ENCODE measurements around the gene FGR. TPM values are rescaled to one million over a fixed set of nuclear protein-coding genes. Genes with fewer than 3 reads are reported as not detected.

The FGR gene
- total RNA-seq, 1 donor, result 0.36 TPM

DNA sequence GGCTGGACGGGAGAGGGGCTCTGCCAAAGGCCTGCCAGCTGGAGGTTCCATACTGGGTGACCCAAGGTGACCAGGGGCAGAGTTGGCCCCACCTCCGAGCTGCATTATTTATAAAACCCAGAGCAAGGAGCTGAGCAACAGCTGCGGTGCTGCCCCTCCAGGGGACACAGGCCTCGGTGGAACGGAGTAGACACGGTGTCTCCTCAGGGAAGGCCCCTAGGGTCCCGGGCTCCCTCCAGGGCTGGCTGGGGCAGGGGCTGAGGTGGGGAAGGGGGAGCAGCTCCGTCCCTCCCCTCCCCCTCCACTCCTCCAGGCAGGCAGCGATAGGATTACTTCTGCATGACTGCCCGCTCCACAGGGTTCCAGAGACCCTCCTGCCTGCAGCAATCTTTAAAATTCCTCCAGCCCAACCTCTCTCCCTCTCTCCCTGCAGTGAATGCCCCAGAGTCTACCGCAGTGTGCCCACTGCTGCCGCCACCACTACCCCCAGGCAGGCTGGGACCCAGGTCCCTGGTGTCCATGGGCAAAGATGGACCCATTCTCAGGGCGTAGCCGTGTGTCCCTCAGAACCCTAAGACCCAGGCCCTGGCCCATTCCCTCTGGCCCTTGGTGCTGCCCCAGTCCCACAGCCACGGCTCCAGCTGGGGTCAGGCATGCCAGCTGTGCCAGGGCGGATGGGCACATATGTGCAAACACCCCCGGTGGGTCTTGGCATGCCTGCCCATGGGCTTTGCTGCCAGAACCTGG lies 41.9 kb downstream of the FGR start:
- H4K20me1 ChIP-seq (ENCODE audit: insufficient read depth, low read length), result peaks cover 98% of the 10 kb centered on the region
- TF ChIP-seq, protein P1, sequence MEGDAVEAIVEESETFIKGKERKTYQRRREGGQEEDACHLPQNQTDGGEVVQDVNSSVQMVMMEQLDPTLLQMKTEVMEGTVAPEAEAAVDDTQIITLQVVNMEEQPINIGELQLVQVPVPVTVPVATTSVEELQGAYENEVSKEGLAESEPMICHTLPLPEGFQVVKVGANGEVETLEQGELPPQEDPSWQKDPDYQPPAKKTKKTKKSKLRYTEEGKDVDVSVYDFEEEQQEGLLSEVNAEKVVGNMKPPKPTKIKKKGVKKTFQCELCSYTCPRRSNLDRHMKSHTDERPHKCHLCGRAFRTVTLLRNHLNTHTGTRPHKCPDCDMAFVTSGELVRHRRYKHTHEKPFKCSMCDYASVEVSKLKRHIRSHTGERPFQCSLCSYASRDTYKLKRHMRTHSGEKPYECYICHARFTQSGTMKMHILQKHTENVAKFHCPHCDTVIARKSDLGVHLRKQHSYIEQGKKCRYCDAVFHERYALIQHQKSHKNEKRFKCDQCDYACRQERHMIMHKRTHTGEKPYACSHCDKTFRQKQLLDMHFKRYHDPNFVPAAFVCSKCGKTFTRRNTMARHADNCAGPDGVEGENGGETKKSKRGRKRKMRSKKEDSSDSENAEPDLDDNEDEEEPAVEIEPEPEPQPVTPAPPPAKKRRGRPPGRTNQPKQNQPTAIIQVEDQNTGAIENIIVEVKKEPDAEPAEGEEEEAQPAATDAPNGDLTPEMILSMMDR (IDR thresholded peaks at IDR 0.05; ENCODE audit: extremely low read depth, low read depth, low read length), result no peak

DNA sequence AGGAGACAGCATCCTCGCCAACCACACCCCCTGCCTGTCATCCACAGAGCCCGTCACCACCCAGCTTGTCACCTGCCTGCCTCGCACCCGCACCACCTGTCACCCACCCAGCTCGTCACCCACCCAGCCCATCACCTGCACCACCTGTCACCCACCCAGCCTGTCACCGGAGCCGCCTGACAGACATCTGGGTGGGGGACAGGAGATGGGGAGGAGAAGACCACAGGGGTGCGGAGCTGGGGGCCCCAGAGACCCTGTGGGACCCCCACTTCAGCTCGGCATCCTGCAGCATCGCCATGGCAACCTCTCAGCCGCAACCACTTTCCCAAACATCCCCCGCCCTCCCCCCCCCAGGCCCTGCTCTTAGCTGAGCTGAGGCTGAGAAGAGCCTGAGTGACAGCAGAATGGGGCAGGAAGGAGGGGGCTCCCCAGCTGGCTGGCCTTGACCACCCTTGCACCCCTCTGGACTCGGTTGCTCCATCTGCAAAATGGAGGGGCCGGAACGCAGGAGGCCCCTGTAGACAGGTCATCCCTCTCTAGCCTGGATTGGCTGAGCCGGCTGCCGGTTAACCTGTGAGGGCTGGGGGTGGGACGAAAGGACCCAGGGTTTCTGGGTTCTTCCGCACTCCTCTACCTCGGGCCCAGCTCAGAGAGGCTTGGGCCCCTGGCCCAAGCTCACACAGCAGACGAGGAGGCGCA lies 42.6 kb downstream of the FGR start:
- TF ChIP-seq, protein P1 (IDR thresholded peaks at IDR 0.05; ENCODE audit: extremely low read depth, low read depth, low read length), result no peak
- peaks cover 53% of the 10 kb centered on the region for H3K4me1 ChIP-seq (ENCODE audit: insufficient read depth, low read length)

More for the DNA sequence above, 41.9 kb downstream of the FGR start:
- Histone ChIP-seq H3K79me2 (ENCODE audit: insufficient read depth, low read length) (peaks cover 99% of the 10 kb centered on the region), H3K4me2 (ENCODE audit: insufficient read depth, low read length) (no peak overlapping the region), H3K9me3 (ENCODE audit: low read depth, low read length) (no peaks in the 10 kb centered on the region), H2AFZ (ENCODE audit: low read length) (no peak overlapping the region), H3K4me1 (ENCODE audit: insufficient read depth, low read length) (peaks cover 60% of the 10 kb centered on the region), H3K36me3 (ENCODE audit: insufficient read depth, low read length) (peaks cover 6% of the 10 kb centered on the region), H3K27me3 (ENCODE audit: insufficient read depth, low read length) (no peaks in the 10 kb centered on the region), H3K4me3 (ENCODE audit: insufficient read depth, low read length) (no peak overlapping the region), H3K27ac (ENCODE audit: low read depth, low read length) (no peak overlapping the region)
- DNase-seq (ENCODE audit: insufficient read length, low spot score, missing footprints), result peak; percentile 62

DNA sequence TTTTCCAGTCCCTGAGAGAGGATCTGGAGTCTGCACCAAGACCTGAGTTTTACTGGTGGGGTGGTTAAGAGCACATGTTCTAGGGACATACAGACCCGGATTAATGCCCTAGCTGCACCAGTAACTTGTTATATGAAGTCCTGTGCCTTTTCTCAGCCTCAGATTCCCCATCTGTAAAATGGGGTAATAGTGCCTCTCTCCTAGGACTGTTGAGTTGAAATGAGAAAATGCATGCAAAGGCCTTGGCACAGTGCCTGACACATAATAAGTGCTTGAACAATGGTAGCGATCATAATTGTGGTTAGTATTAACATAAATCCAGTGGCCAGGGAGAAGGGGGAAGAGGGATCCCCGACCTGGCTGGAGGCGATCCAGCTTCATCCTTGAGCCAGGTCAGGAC lies 43.4 kb downstream of the FGR start:
- TF ChIP-seq, protein P1 (IDR thresholded peaks at IDR 0.05; ENCODE audit: extremely low read depth, low read depth, low read length), result no peak

More for the DNA sequence above, 42.6 kb downstream of the FGR start:
- no peak overlapping the region for H3K4me2 ChIP-seq (ENCODE audit: insufficient read depth, low read length)
- no peak overlapping the region for H3K27ac ChIP-seq (ENCODE audit: low read depth, low read length)
- no peaks in the 10 kb centered on the region for H3K9me3 ChIP-seq (ENCODE audit: low read depth, low read length)
- peaks cover 6% of the 10 kb centered on the region for H3K36me3 ChIP-seq (ENCODE audit: insufficient read depth, low read length)
- peak; percentile 52 for DNase-seq (ENCODE audit: insufficient read length, low spot score, missing footprints)
- peaks cover 99% of the 10 kb centered on the region for H3K79me2 ChIP-seq (ENCODE audit: insufficient read depth, low read length)
- H2AFZ ChIP-seq (ENCODE audit: low read length), result no peak overlapping the region
- H3K4me3 ChIP-seq (ENCODE audit: insufficient read depth, low read length), result no peak overlapping the region
- H4K20me1 ChIP-seq (ENCODE audit: insufficient read depth, low read length), result peaks cover 98% of the 10 kb centered on the region
- H3K27me3 ChIP-seq (ENCODE audit: insufficient read depth, low read length), result no peaks in the 10 kb centered on the region

DNA sequence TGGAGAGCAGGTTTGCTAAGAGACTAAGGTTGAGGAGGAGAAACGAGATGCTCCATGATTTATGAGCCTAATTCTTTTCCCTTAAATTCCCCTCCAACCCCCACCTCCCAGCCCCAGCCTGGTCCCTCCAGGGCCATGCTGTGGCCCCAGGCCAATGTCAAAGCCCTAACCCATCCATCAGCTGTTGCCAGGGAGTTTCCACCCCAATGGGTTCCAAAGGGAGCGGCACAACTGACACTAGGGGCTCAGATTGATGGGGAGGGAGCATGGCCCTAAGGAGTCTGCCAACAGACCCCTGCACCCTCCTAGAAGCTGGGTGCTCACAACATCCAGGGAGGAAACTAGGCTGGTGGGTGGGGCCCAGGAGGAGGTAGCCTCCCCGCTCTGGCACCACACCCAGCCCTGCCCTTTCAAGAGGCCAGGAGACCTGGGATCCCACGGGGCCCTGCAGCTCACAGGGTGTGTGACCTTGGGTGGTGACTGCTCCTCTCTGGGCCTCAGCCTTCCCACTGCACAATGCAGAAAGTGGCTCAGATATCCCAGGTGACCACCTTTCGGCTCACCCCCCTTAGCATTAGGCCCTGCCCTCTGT lies 44.0 kb downstream of the FGR start:
- DNase-seq (ENCODE audit: insufficient read length, low spot score, missing footprints), result peak; percentile 52
- no peaks in the 10 kb centered on the region for H3K27me3 ChIP-seq (ENCODE audit: insufficient read depth, low read length)
- H3K79me2 ChIP-seq (ENCODE audit: insufficient read depth, low read length), result peaks cover 99% of the 10 kb centered on the region
- peaks cover 46% of the 10 kb centered on the region for H3K4me1 ChIP-seq (ENCODE audit: insufficient read depth, low read length)
- no peak overlapping the region for H2AFZ ChIP-seq (ENCODE audit: low read length)
- H3K9me3 ChIP-seq (ENCODE audit: low read depth, low read length), result no peaks in the 10 kb centered on the region
- no peak overlapping the region for H3K27ac ChIP-seq (ENCODE audit: low read depth, low read length)
- TF ChIP-seq, protein P1 (IDR thresholded peaks at IDR 0.05; ENCODE audit: extremely low read depth, low read depth, low read length), result no peak
- H3K36me3 ChIP-seq (ENCODE audit: insufficient read depth, low read length), result peaks cover 6% of the 10 kb centered on the region
- no peak overlapping the region for H3K4me2 ChIP-seq (ENCODE audit: insufficient read depth, low read length)
- H4K20me1 ChIP-seq (ENCODE audit: insufficient read depth, low read length), result peaks cover 98% of the 10 kb centered on the region
- no peak overlapping the region for H3K4me3 ChIP-seq (ENCODE audit: insufficient read depth, low read length)

More for the DNA sequence above, 43.4 kb downstream of the FGR start:
- Histone ChIP-seq H4K20me1 (ENCODE audit: insufficient read depth, low read length) (peaks cover 98% of the 10 kb centered on the region), H2AFZ (ENCODE audit: low read length) (no peak overlapping the region), H3K27me3 (ENCODE audit: insufficient read depth, low read length) (no peaks in the 10 kb centered on the region), H3K4me3 (ENCODE audit: insufficient read depth, low read length) (no peak overlapping the region), H3K9me3 (ENCODE audit: low read depth, low read length) (no peaks in the 10 kb centered on the region), H3K4me1 (ENCODE audit: insufficient read depth, low read length) (peaks cover 49% of the 10 kb centered on the region), H3K4me2 (ENCODE audit: insufficient read depth, low read length) (no peak overlapping the region), H3K36me3 (ENCODE audit: insufficient read depth, low read length) (peaks cover 6% of the 10 kb centered on the region), H3K27ac (ENCODE audit: low read depth, low read length) (no peak overlapping the region), H3K79me2 (ENCODE audit: insufficient read depth, low read length) (peaks cover 99% of the 10 kb centered on the region)
- DNase-seq (ENCODE audit: insufficient read length, low spot score, missing footprints), result peak; percentile 46

All from osteoblast (primary cell).